ENCODE results near the gene VTCN1. TPM values are rescaled to one million over a fixed set of nuclear protein-coding genes. Genes with fewer than 3 reads are reported as not detected.

VTCN1 gene
- total RNA-seq, 1 donor from 2014 or later = 1.0 TPM

GRCh38 chr1:117208580-117208979 lies 2.1 kb downstream of the VTCN1 start:
- no peak for ATAC-seq

DNA sequence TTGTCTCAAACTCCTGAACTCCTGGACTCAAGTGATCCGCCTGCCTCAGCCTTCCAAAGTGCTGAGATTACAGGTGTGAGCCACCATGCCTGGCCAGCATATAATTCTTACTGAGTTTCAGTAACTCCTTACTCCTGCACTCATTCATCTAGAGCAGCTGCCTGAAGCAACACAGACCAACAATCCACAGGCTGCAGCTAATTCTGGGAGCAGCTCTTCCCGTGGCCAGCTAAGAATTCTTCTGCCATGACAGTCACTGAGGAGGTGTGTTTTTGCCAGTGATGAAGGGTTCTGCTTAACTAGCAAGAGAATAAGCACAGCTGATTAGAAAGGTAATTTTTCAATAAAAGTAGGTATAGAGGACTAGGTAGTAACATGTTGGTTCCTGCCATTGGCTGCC lies 5.4 kb downstream of the VTCN1 start:
- no peak for ATAC-seq

GRCh38 chr1:117201808-117202207 lies 8.9 kb downstream of the VTCN1 start:
- ATAC-seq = no peak

- ATAC-seq = no peak
These were observed 12.6 kb downstream of the VTCN1 start for GRCh38 chr1:117198097-117198496.

- no peak for ATAC-seq
These were observed 21.0 kb downstream of the VTCN1 start for GRCh38 chr1:117189726-117190125.

- ATAC-seq = no peak
These were observed 21.8 kb downstream of the VTCN1 start for GRCh38 chr1:117188816-117189437.

GRCh38 chr1:117188170-117188815 lies 22.4 kb downstream of the VTCN1 start:
- no peak for ATAC-seq

GRCh38 chr1:117183112-117183511 lies 27.6 kb downstream of the VTCN1 start:
- no peak for ATAC-seq

GRCh38 chr1:117182319-117182718 lies 28.4 kb downstream of the VTCN1 start:
- no peak for ATAC-seq

DNA sequence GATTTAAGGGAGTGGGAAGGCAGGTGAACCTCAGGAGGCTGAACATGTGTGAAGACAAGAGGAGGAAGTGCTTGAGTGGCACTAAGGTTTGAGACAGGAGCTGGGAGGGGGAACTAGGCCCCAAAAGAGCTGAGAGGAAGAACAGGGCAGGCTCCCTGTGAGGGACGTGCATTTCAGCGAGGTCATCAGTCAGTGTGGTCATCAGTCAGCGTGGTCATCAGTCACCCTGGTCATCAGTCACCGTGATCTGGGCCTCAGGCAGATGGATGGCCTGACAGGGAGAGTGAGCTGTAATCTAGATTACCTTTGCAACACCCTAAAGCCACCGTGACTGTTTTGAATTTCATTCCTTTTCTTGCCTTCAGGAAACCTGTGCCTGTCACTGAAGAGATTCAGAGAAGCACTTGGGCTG lies 29.1 kb downstream of the VTCN1 start:
- peak; percentile 28 for ATAC-seq

DNA sequence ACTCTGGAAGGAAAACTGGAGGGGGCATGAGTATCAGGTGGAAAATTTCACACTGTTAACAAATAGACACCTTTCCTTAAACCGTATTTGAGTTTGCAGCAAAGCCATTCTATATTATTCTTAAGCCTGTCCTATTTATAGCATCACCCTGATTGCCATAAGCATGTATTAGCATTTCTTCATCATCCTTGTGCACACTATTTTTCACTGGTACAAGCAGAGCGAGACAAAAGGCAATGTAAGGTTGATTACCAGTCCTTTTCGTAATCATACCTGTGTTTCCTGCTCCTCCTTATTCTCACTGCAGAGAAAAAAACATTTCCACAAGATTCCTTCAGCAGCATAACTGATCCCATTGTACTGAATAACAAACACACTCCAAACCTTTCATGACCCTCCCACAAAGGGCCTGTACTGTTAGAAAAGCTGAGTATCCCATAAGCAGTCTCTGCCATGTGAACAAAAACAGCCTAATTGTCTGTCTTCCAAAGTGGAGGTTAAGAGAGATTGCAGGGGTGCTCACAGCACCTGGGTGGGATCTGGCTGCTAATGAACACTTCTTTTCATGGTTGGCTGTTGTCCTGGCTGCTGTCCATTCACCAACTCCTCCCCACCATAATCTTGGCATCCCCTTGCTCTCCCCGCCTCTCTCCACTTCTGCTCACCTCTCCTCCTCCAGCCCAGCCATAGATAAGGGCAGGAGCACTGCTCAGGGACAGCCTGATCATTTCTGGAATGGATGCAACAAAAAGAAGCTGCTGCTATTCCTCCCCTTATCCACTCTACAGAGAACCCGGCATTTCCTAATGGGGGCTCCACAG lies 30.4 kb downstream of the VTCN1 start:
- no peak for ATAC-seq

DNA sequence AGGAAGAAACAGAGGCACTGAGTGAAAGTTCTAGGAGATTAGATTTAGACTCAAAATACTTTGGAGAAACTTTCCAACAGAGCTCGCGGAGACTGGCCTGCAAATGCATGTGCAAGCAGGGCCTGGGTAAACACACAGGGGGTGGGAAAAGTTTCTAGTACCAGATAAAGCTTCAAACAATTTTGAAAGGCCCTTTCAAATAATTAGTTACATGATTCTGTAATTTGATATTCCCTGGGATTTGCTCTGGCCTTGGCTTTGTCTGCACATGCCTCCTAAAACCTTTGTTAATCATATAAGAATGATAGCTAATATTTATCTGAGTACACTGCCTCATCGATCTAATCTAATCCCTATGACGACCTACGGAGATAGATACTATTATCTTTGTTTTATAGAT lies 31.3 kb downstream of the VTCN1 start:
- no peak for ATAC-seq

DNA sequence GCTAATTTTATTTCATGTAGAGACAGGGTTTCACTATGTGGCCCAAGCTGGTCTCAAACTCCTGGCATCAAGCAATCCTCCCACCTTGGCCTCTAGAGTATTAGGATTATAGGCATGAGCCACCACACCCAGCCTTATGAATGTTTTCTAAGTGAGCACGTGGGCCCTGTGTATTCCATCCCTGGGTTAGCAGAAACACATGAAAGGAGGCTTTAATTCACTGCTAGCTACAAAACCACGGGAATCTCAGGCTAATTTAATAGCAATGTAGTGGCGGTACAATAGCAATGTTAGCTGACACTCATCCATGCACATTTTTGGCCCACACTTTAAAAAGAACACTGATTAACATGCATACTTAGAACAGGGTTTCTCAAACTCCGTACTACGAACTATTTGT lies 32.0 kb downstream of the VTCN1 start:
- no peak for ATAC-seq

- no peak for ATAC-seq
These were observed 33.4 kb downstream of the VTCN1 start for GRCh38 chr1:117177376-117177775.

GRCh38 chr1:117176579-117176978 lies 34.1 kb downstream of the VTCN1 start:
- ATAC-seq = no peak

- no peak for ATAC-seq
These were observed 35.9 kb downstream of the VTCN1 start for GRCh38 chr1:117174851-117175250.

GRCh38 chr1:117173691-117174090 lies 37.0 kb downstream of the VTCN1 start:
- no peak for ATAC-seq

DNA sequence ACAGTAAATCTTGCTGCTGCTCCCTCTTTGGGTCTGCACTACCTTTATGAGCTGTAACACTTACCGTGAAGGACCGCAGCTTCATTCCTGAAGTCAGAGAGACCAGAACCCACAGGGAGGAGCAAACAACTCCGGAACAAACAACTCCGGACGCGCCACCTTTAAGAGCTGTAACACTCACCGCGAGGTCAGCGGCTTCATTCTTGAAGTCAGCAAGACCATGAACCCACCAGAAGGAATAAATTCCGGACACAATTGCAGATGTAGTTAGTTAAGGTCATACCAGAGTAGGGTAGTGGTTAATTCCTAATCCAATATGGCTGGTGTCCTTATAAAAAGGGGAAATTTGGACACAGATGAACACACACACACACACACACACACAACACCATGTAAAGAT lies 37.7 kb downstream of the VTCN1 start:
- ATAC-seq = no peak

- peak; percentile 69 for ATAC-seq
These were observed 38.7 kb downstream of the VTCN1 start for GRCh38 chr1:117171900-117172511.

- no peak for ATAC-seq
These were observed 40.7 kb downstream of the VTCN1 start for GRCh38 chr1:117169871-117170596.

DNA sequence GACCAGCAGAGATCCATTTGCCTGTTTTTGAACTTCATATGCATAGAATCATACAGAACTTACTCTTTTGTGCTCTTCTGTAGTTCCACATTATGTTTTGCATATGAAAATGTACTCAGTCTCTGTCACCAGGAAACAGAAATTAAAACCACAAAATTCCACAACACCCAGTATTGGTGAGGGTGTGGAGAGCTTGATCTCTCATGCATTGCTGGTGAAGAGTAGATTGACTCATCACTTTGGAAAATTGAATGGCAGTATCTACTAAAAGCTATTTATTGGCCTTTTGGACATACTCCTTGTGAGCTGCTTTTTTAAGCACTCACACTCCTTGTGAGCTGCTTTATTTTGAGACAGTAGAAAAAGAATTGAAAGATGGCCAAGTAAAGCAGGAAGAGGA lies 43.3 kb downstream of the VTCN1 start:
- peak; percentile 55 for ATAC-seq

DNA sequence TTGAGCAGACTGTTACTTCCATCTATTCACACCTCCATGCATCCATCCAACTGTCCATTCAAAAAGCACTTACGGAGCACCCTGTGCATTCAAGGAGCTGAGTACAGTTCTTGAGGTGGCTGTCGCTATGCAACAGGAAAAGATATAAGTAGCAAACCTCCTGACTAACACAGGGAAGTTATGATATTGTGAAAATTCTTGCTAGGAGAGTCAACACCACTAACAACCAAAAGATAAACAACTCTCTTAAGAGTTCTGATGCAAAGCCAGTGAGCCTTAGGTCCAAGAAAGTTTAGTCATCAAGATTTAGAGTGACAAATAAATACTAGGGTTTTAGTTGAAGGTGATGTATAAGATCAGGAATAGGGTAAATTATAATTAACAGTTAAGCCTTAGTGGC lies 44.7 kb downstream of the VTCN1 start:
- peak; percentile 80 for ATAC-seq

GRCh38 chr1:117164209-117164608 lies 46.5 kb downstream of the VTCN1 start:
- no peak for ATAC-seq

Data from esophagus mucosa (tissue), 1 donor.